Testis (tissue), 2 donors: ENCODE results near the gene ZC3H4.

Source experiments
- CTCF ChIP-seq, 3 experiments: fragments of 450-650 bp in 2 of 3; fragments of 200-600 bp in 1 of 3; sonication (generic) in 1 of 3; IDR thresholded peaks; one replicate each; pipeline ENCODE4 v1.5.1; 2016 to 2019; ENCODE audit warnings: antibody characterized with exemption in 3 of 3, mild to moderate bottlenecking in 2 of 3, moderate library complexity in 1 of 3
- POLR2A ChIP-seq: fragments of 450-650 bp; IDR thresholded peaks from one replicate; pipeline ENCODE4 v1.6.1; 2017; ENCODE audit warnings: antibody characterized with exemption, mild to moderate bottlenecking, moderate library complexity

DNA sequence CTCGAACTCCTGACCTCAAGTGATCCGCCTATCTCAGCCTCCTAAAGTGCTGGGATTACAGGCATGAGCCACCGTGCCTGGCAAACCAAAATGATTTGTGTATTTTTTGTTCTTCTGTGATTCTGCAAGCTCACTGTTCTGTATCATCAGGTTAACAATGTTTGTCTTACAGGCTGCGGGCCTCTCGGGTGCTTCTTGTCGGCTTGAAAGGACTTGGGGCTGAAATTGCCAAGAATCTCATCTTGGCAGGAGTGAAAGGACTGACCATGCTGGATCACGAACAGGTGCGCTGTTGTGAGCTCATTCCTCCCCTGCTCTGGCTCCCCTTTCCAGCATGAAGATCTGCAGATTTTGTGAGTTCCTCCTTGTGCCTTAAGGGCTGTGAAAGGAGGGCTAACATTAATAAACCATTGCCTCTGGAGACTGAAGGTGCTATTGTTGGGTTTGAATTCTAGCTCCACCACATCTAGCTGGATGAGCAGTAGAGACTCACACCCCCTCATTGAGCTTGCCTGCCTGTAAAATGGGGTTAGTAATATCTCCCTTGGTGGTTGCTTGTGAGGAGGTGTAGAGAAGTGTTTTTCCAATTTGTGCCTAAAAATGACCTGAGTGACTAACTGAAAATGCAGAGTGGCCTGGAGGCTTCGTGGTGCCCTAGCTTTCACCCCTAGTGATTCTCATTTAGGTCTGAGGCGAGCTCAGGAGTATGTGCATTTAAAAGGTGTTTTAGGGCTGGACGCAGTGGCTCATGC lies 29.9 kb upstream of the ZC3H4 start:
- TF ChIP-seq CTCF (IDR thresholded peaks at IDR 0.05) (no peak), POLR2A (no peak)
